Lung (tissue), 12 donors: ENCODE measurements around the gene SMARCAL1. TPM values are rescaled to one million over a fixed set of nuclear protein-coding genes. Genes with fewer than 3 reads are reported as not detected.
A peak's percentile ranks its signal among the peaks of the same experiment; 100 is the strongest.
"Not testable (repeated sequence)": the region's sequence is repeated elsewhere in the genome, so short reads cannot be mapped to it uniquely, and the experiment has no call there.

Experiments used
- ATAC-seq: fragments of 200-7000 bp; cut with Tn5 transposase; one replicate; pipeline ENCODE4 v1.9.1; 2020; ENCODE audit warnings: moderate number of reproducible peaks; ENCODE audit not compliant: insufficient read depth, low FRiP score
- DNase-seq, 3 donors: peaks; one replicate each; pipeline ENCODE4 v3.0.0-alpha.2; 2013 to 2017
- H3K27ac ChIP-seq, 2 donors: one replicate each; pipeline ENCODE4 v1.5.1; 2013; ENCODE audit warnings: mild to moderate bottlenecking in 2 of 2, moderate library complexity in 2 of 2, control low read depth in 1 of 2, inconsistent platforms in 1 of 2, low read depth in 1 of 2, low read length in 1 of 2
- H3K27me3 ChIP-seq, 3 donors: one replicate each; pipeline ENCODE4 v1.5.1; 2013; ENCODE audit warnings: low read length in 2 of 3; ENCODE audit not compliant: control insufficient read depth in 3 of 3, insufficient read depth in 3 of 3
- H3K36me3 ChIP-seq, 4 donors: one replicate each; pipeline ENCODE4 v1.5.1; 2013; ENCODE audit warnings: low read length in 4 of 4, mild to moderate bottlenecking in 1 of 4, moderate library complexity in 1 of 4; ENCODE audit not compliant: control insufficient read depth in 4 of 4, insufficient read depth in 4 of 4
- H3K4me1 ChIP-seq, 5 donors: one replicate each; pipeline ENCODE4 v1.5.1; 2013; ENCODE audit warnings: low read length in 5 of 5, mild to moderate bottlenecking in 2 of 5, moderate library complexity in 1 of 5; ENCODE audit not compliant: control insufficient read depth in 5 of 5, insufficient read depth in 5 of 5
- H3K4me3 ChIP-seq: one replicate; pipeline ENCODE4 v1.5.1; 2013; ENCODE audit warnings: mild to moderate bottlenecking, control low read depth, moderate library complexity
- H3K9ac ChIP-seq, 2 donors: one replicate each; pipeline ENCODE4 v1.5.1; 2013; ENCODE audit warnings: low read length in 2 of 2, control low read depth in 1 of 2; ENCODE audit not compliant: insufficient read depth in 1 of 2
- H3K9me3 ChIP-seq, 4 donors: one replicate each; pipeline ENCODE4 v1.5.1; 2013; ENCODE audit warnings: low read length in 3 of 4, mild to moderate bottlenecking in 1 of 4, moderate library complexity in 1 of 4; ENCODE audit not compliant: control insufficient read depth in 4 of 4, insufficient read depth in 3 of 4
- CTCF ChIP-seq: IDR thresholded peaks from 2 replicates; pipeline ENCODE4 v1.5.1; 2012; ENCODE audit warnings: mild to moderate bottlenecking; ENCODE audit errors: control extremely low read depth, extremely low read depth
- WGBS, 2 donors: extraction: QIAGEN DNeasy Blood & Tissue Kit; methylation state at CpG; one replicate each; pipeline ENCODE4 v1.1.7; 2013; 5-methylcytosine and 5-hydroxymethylcytosine counted together
- polyA plus RNA-seq, 2 donors: library from polyadenylated mRNA; stranded (reverse); fragments of 200-250 nt; gene quantifications; one replicate each; pipeline ENCODE4 v1.2.1, GENCODE V29; 2013
- total RNA-seq, 2 donors: library from RNA; depleted of rRNA in 1 of 2; stranded (reverse); fragments of >200 nt in 1 of 2; gene quantifications; one replicate each; pipeline ENCODE4 v1.2.1, GENCODE V29; 2014 to 2021
- donor health status: control.
- donor health status: control.
- donor health status: Bipolar disorder and iron deficiency.
- donor health status: healthy.
- donor health status: DM: yes; HTN: yes; CAD: no.

Gene SMARCAL1
- total and polyA plus RNA-seq, 4 donors, result 5.2 to 28.6 (median 13.5) TPM

GRCh38 chr2:216517447-216518225 is 105.4 kb downstream of the SMARCAL1 start:
- TF ChIP-seq CTCF, result no peak
- DNase-seq (peak in 2 of 3 donors; percentile 42 to 50), ATAC-seq (peak; percentile 22)
- 81 to 88% methylated on average over 4 of the region's 4 CpGs for WGBS, 2 donors
- peaks cover 0 to 3% (median under 1%) of the 10 kb centered on the region in 4 donors for H3K36me3 ChIP-seq
- H3K27me3 ChIP-seq, result no peaks in the 10 kb centered on the region
- H3K27ac ChIP-seq, result no peak overlapping the region
- peaks cover 0 to 8% (median 0%) of the 10 kb centered on the region in 5 donors for H3K4me1 ChIP-seq
- no peak overlapping the region for H3K9ac ChIP-seq
- H3K9me3 ChIP-seq, result no peaks in the 10 kb centered on the region
- H3K4me3 ChIP-seq, result no peak overlapping the region

- 85 to 91% methylated on average over 9 of the region's 9 CpGs for WGBS, 2 donors
- not testable (repeated sequence) for ATAC-seq
Measured at GRCh38 chr2:216518566-216519119, 106.4 kb downstream of the SMARCAL1 start.

DNA sequence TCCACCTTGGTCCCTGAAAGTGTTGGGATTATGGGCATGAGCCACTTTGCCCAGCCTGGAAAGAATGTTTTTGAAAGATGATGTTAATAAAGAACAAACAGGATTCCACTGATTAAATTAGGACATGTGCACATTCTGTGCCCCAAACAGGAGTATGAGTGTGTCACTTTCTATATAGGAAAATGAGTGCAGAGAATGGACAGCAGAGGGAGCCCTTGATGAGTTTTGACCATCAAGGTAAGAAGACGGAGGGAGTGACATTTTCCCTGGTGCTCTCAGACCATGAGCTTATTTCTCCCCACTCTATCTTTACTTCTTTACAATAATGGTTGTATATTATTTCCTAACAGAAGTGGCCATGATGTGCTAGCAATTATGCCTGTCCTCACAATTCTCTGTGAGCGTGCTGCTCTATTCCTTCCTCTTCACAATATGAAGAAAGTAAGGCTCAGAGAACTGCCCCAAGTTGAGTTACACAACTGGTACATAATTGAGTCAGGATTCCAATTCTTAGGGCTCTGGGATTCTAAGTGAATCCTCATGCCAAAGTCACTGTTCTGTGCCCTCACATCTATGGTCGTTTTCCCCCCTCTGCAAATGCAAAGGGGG is 107.0 kb downstream of the SMARCAL1 start:
- Histone ChIP-seq H3K9me3 (no peaks in the 10 kb centered on the region), H3K36me3 (peaks cover 0 to 2% (median 0%) of the 10 kb centered on the region in 4 donors), H3K4me1 (peaks cover 0 to 8% (median 0%) of the 10 kb centered on the region in 5 donors), H3K4me3 (no peak overlapping the region), H3K9ac (no peak overlapping the region), H3K27me3 (no peaks in the 10 kb centered on the region), H3K27ac (no peak overlapping the region)
- TF ChIP-seq CTCF, result peak; percentile 55
- DNase-seq (peak; percentile 74 to 89 (median 87)), ATAC-seq (no peak)
- WGBS, 2 donors, result 59 to 62% methylated on average over 3 of the region's 3 CpGs

More at GRCh38 chr2:216518566-216519119, 106.4 kb downstream of the SMARCAL1 start:
- not testable (repeated sequence) for H3K4me1 ChIP-seq, H3K9ac ChIP-seq, H3K27ac ChIP-seq, H3K27me3 ChIP-seq, H3K36me3 ChIP-seq, H3K9me3 ChIP-seq, H3K4me3 ChIP-seq, DNase-seq

- no peaks in the 10 kb centered on the region for H3K9me3 ChIP-seq
- WGBS, 2 donors, result 91 to 95% methylated on average over 4 of the region's 4 CpGs
- no peak overlapping the region for H3K27ac ChIP-seq
- no peak for TF ChIP-seq CTCF
- H3K4me1 ChIP-seq, result peaks cover 0 to 8% (median 0%) of the 10 kb centered on the region in 5 donors
- no peak for ATAC-seq
- no peak for DNase-seq
- H3K4me3 ChIP-seq, result no peak overlapping the region
- no peaks in the 10 kb centered on the region for H3K27me3 ChIP-seq
- peaks cover 0 to 2% (median 0%) of the 10 kb centered on the region in 4 donors for H3K36me3 ChIP-seq
- no peak overlapping the region for H3K9ac ChIP-seq
Measured at GRCh38 chr2:216520112-216520511, 107.8 kb downstream of the SMARCAL1 start.
